HEK293 (cell line): Measurements from ENCODE around the gene VGLL4.

Experiments
- EGR2 ChIP-seq: fragments of 450-650 bp; formaldehyde crosslinking; IDR thresholded peaks from 2 replicates; pipeline ENCODE4 v1.5.1; 2016; ENCODE audit warnings: low read depth, missing biosample characterization, missing genetic modification characterization
- FEZF1 ChIP-seq: fragments of 450-650 bp; formaldehyde crosslinking; IDR thresholded peaks from 2 replicates; pipeline ENCODE4 v1.5.1; 2016; ENCODE audit warnings: missing biosample characterization, missing genetic modification characterization
- GLI2 ChIP-seq: fragments of 450-650 bp; formaldehyde crosslinking; IDR thresholded peaks from 2 replicates; pipeline ENCODE4; 2017; ENCODE audit warnings: missing biosample characterization, missing genetic modification characterization, low read depth, borderline replicate concordance
- HOXC10 ChIP-seq: sonication (generic); formaldehyde crosslinking; IDR thresholded peaks from 2 replicates; pipeline ENCODE4 v1.8.1; 2023; ENCODE audit warnings: mild to moderate bottlenecking, missing genetic modification reagents
- KLF16 ChIP-seq: fragments of 450-650 bp; formaldehyde crosslinking; IDR thresholded peaks from 2 replicates; pipeline ENCODE4 v1.5.1; 2017; ENCODE audit warnings: missing biosample characterization, missing genetic modification characterization
- KLF17 ChIP-seq: fragments of 450-650 bp; formaldehyde crosslinking; IDR thresholded peaks from 2 replicates; pipeline ENCODE4 v1.5.1; 2016; ENCODE audit warnings: missing biosample characterization, missing genetic modification characterization
- OSR2 ChIP-seq: fragments of 450-650 bp; formaldehyde crosslinking; IDR thresholded peaks from 2 replicates; pipeline ENCODE4 v1.5.1; 2016; ENCODE audit warnings: missing biosample characterization, missing genetic modification characterization
- PATZ1 ChIP-seq: fragments of 450-650 bp; formaldehyde crosslinking; IDR thresholded peaks from 2 replicates; pipeline ENCODE4 v1.5.1; 2016; ENCODE audit warnings: missing biosample characterization, missing genetic modification characterization
- PRDM2 ChIP-seq: fragments of 450-650 bp; formaldehyde crosslinking; IDR thresholded peaks from 2 replicates; pipeline ENCODE4 v1.5.1; 2016; ENCODE audit warnings: missing biosample characterization, missing genetic modification characterization, borderline replicate concordance
- ZBTB7A ChIP-seq: fragments of 450-650 bp; formaldehyde crosslinking; IDR thresholded peaks from 2 replicates; pipeline ENCODE4 v1.5.1; 2016; ENCODE audit warnings: low read depth, missing biosample characterization, missing genetic modification characterization
- ZFHX2 ChIP-seq: fragments of 450-650 bp; formaldehyde crosslinking; conservative IDR thresholded peaks from 2 replicates; pipeline ENCODE4 v1.5.1; 2016; ENCODE audit warnings: missing biosample characterization, missing genetic modification characterization
- ZNF140 ChIP-seq: fragments of 450-650 bp; formaldehyde crosslinking; IDR thresholded peaks from 2 replicates; pipeline ENCODE4 v1.5.1; 2016; ENCODE audit warnings: missing biosample characterization, missing genetic modification characterization
- ZNF174 ChIP-seq: fragments of 450-650 bp; formaldehyde crosslinking; IDR thresholded peaks from 2 replicates; pipeline ENCODE4 v1.5.0; 2017; ENCODE audit warnings: missing biosample characterization, mild to moderate bottlenecking, missing genetic modification characterization
- ZNF26 ChIP-seq: fragments of 450-650 bp; formaldehyde crosslinking; IDR thresholded peaks from 2 replicates; pipeline ENCODE4 v1.5.1; 2016; ENCODE audit warnings: missing biosample characterization, missing genetic modification characterization
- ZNF362 ChIP-seq: fragments of 450-650 bp; formaldehyde crosslinking; IDR thresholded peaks from 2 replicates; pipeline ENCODE4 v1.5.1; 2016; ENCODE audit warnings: missing biosample characterization, missing genetic modification characterization
- ZNF394 ChIP-seq: fragments of 450-650 bp; formaldehyde crosslinking; IDR thresholded peaks from 2 replicates; pipeline ENCODE4 v1.5.1; 2016; ENCODE audit warnings: missing biosample characterization, missing genetic modification characterization, mild to moderate bottlenecking, moderate library complexity, borderline replicate concordance
- ZNF404 ChIP-seq: fragments of 450-650 bp; formaldehyde crosslinking; IDR thresholded peaks from 2 replicates; pipeline ENCODE4 v1.5.1; 2017; ENCODE audit warnings: missing biosample characterization, missing genetic modification characterization
- ZNF548 ChIP-seq: fragments of 450-650 bp; formaldehyde crosslinking; IDR thresholded peaks from 2 replicates; pipeline ENCODE4 v1.5.1; 2016; ENCODE audit warnings: missing biosample characterization, missing genetic modification characterization
- ZNF555 ChIP-seq: fragments of 450-650 bp; formaldehyde crosslinking; conservative IDR thresholded peaks from 2 replicates; pipeline ENCODE4 v1.5.1; 2017; ENCODE audit warnings: missing biosample characterization, mild to moderate bottlenecking, missing genetic modification characterization, inconsistent platforms
- ZNF571 ChIP-seq: fragments of 450-650 bp; formaldehyde crosslinking; IDR thresholded peaks from 2 replicates; pipeline ENCODE4 v1.5.0; 2017; ENCODE audit warnings: missing biosample characterization, missing genetic modification characterization
- ZNF585B ChIP-seq: fragments of 450-650 bp; formaldehyde crosslinking; IDR thresholded peaks from 2 replicates; pipeline ENCODE4 v1.5.1; 2016; ENCODE audit warnings: missing biosample characterization, missing genetic modification characterization
- ZNF792 ChIP-seq: fragments of 450-650 bp; formaldehyde crosslinking; IDR thresholded peaks from 2 replicates; pipeline ENCODE4 v1.5.1; 2016; ENCODE audit warnings: missing biosample characterization, missing genetic modification characterization
- ZNF837 ChIP-seq: fragments of 450-650 bp; formaldehyde crosslinking; IDR thresholded peaks from 2 replicates; pipeline ENCODE4 v1.5.1; 2016; ENCODE audit warnings: missing biosample characterization, missing genetic modification characterization
- ZSCAN23 ChIP-seq: fragments of 450-650 bp; formaldehyde crosslinking; IDR thresholded peaks from 2 replicates; pipeline ENCODE4 v1.5.1; 2016; ENCODE audit warnings: missing biosample characterization, missing genetic modification characterization
- ZSCAN30 ChIP-seq: fragments of 450-650 bp; IDR thresholded peaks from 2 replicates; pipeline ENCODE4 v1.5.1; 2018; ENCODE audit warnings: missing biosample characterization, mild to moderate bottlenecking, missing genetic modification characterization, moderate library complexity

The VGLL4 gene

GRCh38 chr3:11582191-11582968 lies 61.3 kb downstream of the VGLL4 start (continued):
- TF ChIP-seq ZNF26 (tag by site-specific recombination), result no peak
- no peak for TF ChIP-seq HOXC10
- TF ChIP-seq ZNF571 (tag by site-specific recombination), result no peak
- peak; percentile 51 for TF ChIP-seq ZFHX2 (tag by site-specific recombination)
- no peak for TF ChIP-seq ZNF548 (tag by site-specific recombination)
- TF ChIP-seq GLI2 (tag by site-specific recombination), result no peak
- no peak for TF ChIP-seq ZNF394
- TF ChIP-seq PATZ1 (tag by site-specific recombination), result peak; percentile 77
- no peak for TF ChIP-seq ZNF404 (tag by site-specific recombination)
- TF ChIP-seq ZSCAN23 (tag by site-specific recombination), result no peak
- TF ChIP-seq ZNF792, result no peak
- no peak for TF ChIP-seq ZNF174 (tag by site-specific recombination)
- peak; percentile 48; the same call in 1 of the 2 replicates for TF ChIP-seq FEZF1
- no peak for TF ChIP-seq EGR2 (tag by site-specific recombination)
- no peak for TF ChIP-seq ZBTB7A (tag by site-specific recombination)
- no peak for TF ChIP-seq KLF16 (tag by site-specific recombination)
- peak; percentile 73; the same call in 1 of the 2 replicates for TF ChIP-seq KLF17 (tag by site-specific recombination)
- no peak; the same call in 1 of the 2 replicates for TF ChIP-seq OSR2 (tag by site-specific recombination)
- no peak for TF ChIP-seq ZNF140 (tag by site-specific recombination)
- no peak for TF ChIP-seq ZNF362 (tag by site-specific recombination)
- no peak for TF ChIP-seq ZNF555 (tag by site-specific recombination)
- TF ChIP-seq ZNF585B (tag by site-specific recombination), result no peak
- TF ChIP-seq PRDM2 (tag by site-specific recombination), result no peak
- peak; percentile 75 for TF ChIP-seq ZSCAN30
- TF ChIP-seq ZNF837, result no peak
